SK-N-SH (cell line): ENCODE results near the gene CR1.

ENCODE experiments used
- ELF1 ChIP-seq: IDR thresholded peaks from 2 replicates; pipeline ENCODE4 v1.4.0; 2012
- EZH2phosphoT487 ChIP-seq: fragments of 200-600 bp; sonication (generic); IDR thresholded peaks from 2 replicates; pipeline ENCODE4 v1.6.1; 2017; ENCODE audit warnings: low read depth, mixed run types, mild to moderate bottlenecking, antibody characterized with exemption, moderate library complexity, borderline replicate concordance
- FOXM1 ChIP-seq: IDR thresholded peaks from 2 replicates; pipeline ENCODE4 v1.4.0; 2012; ENCODE audit warnings: low read depth, mild to moderate bottlenecking
- NRF1 ChIP-seq: IDR thresholded peaks from 2 replicates; pipeline ENCODE4 v1.6.1; 2012; ENCODE audit warnings: low read depth, mild to moderate bottlenecking, low read length
- TF ChIP-seq, protein P1 (sequence below): fragments of 200-600 bp; sonication (generic); IDR thresholded peaks from 2 replicates; pipeline ENCODE4 v1.6.1; 2017; ENCODE audit warnings: antibody characterized with exemption, mild to moderate bottlenecking, moderate library complexity

DNA sequence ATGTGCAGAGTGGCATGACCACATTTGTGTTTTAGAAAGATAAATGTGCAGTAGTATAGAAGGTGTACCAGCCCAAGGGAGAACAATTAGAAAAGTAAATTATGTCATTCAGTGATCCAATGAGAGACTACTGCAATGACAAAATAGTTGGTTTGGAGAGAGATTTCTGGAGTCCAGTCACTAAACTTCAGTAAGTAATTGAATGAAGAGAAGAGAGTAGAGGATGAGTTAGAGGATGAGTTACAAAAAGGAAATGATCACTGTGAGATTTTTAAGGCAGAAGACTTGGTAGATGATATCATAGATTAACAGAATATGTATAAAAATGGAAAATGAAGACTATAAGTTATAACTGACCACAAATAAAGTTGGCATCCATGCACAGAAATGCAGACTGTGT is 33.4 kb upstream of the CR1 start:
- TF ChIP-seq, protein P1, sequence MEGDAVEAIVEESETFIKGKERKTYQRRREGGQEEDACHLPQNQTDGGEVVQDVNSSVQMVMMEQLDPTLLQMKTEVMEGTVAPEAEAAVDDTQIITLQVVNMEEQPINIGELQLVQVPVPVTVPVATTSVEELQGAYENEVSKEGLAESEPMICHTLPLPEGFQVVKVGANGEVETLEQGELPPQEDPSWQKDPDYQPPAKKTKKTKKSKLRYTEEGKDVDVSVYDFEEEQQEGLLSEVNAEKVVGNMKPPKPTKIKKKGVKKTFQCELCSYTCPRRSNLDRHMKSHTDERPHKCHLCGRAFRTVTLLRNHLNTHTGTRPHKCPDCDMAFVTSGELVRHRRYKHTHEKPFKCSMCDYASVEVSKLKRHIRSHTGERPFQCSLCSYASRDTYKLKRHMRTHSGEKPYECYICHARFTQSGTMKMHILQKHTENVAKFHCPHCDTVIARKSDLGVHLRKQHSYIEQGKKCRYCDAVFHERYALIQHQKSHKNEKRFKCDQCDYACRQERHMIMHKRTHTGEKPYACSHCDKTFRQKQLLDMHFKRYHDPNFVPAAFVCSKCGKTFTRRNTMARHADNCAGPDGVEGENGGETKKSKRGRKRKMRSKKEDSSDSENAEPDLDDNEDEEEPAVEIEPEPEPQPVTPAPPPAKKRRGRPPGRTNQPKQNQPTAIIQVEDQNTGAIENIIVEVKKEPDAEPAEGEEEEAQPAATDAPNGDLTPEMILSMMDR = no peak
- TF ChIP-seq FOXM1 = no peak
- no peak for TF ChIP-seq ELF1
- TF ChIP-seq NRF1 = no peak
- TF ChIP-seq EZH2phosphoT487 = no peak
